ENCODE measurements around the gene UTS2. TPM values are rescaled to one million over a fixed set of nuclear protein-coding genes. Genes with fewer than 3 reads are reported as not detected.

Gene UTS2
- total RNA-seq, 1 donor from 2014 or later: not detected

DNA sequence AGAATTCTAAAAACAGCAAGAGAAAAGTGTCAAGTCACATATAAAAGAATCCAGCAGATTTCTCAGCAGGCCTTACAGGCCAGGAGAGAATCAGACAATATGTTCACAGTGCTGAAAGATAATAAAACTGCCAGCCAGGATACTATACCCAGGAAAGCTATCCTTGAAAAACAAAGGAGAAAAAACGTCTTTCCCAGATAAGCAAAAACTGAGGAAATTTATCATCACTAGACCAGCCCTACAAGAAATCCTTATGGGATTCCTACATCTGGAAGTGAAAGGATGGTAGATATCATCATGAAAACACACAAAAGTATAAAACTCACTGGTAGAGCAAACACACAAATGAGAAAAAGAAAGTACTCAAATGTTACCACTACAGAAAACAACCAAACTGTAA lies 25.2 kb upstream of the UTS2 start:
- Mint-ChIP-seq H3K27me3 (ENCODE audit: low read depth) (peaks cover 6% of the 10 kb centered on the region), H3K4me1 (ENCODE audit: low read depth) (peaks cover 3% of the 10 kb centered on the region), H3K27ac (no peak overlapping the region), H3K9me3 (peaks cover 10% of the 10 kb centered on the region), H3K4me3 (ENCODE audit: low read depth) (no peak overlapping the region), H3K36me3 (ENCODE audit: low read depth) (no peaks in the 10 kb centered on the region)
- DNase-seq (ENCODE audit: low spot score): no peak
- intact Hi-C loops (cut with micrococcal nuclease): no loop called here

DNA sequence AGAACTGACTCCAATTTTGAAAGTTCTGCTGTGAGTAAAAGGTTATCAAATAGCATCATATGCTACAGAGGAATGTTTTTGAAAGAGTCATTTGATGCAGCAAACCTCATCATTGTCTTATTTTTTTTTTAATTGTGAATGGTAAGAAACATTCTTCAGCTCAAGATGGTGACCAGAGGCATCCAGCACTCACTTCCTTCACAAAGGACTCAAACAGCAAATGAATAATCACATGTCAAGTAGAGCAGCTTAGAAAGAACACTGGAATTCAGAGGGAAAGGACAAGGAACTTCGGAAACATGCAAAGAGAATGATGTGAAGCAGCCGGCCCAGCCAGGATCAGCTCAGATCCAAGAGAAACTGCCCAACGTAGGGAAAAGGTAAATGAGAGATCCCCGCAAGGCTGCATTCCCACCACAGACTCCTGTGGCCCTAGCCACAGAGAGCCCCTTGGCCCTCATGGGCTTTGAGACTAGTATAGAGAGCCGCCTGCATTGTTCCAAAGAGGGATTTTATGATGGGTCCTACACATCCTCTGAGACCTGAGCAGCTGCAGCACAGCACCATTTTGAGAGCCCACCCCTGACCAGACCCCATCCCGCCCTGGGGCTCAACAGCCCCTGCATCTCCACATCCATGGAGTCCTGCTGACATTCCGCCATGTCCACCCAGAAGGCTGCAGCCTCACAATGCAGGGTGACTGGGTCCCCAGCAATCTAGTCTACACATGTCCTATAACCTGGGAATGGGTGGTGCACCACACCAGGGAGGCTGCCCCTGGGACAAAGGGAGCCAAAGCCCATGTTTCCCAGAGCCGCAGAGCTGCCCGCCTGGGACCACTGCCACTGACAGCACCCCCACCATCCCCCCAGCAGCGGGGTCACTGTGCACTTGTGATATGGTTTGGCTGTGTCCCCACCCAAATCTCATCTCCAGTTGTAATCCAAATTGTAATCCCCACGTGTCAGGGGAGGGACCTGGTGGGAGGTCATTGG lies 21.2 kb upstream of the UTS2 start:
- H3K4me3 Mint-ChIP-seq (ENCODE audit: low read depth): no peak overlapping the region
- no peaks in the 10 kb centered on the region for H3K36me3 Mint-ChIP-seq (ENCODE audit: low read depth)
- DNase-seq (ENCODE audit: low spot score): no peak
- peaks cover 10% of the 10 kb centered on the region for H3K9me3 Mint-ChIP-seq
- intact Hi-C loops (cut with micrococcal nuclease): no loop called here
- peaks cover 3% of the 10 kb centered on the region for H3K4me1 Mint-ChIP-seq (ENCODE audit: low read depth)
- peaks cover 3% of the 10 kb centered on the region for H3K27me3 Mint-ChIP-seq (ENCODE audit: low read depth)
- no peak overlapping the region for H3K27ac Mint-ChIP-seq

DNA sequence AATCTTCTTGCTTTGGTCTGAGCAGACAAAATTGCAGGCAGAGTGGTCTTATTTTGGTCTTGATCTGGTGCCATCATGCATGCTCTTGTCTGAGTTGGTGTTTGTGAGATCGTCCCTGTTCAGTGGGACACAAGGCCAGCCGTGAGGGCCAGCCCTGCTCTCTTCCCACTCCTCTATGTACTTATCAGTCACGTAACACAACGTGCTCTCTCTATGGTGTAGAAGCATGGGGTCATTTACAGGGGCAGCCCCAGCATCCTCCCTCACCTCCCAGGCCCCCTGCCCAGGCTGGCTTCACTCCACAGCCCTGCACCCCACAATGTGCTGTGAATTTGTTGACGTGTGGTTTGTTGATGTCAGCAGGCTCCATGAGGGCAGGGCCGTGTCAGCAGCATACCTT lies 18.3 kb upstream of the UTS2 start:
- Mint-ChIP-seq H3K27me3 (ENCODE audit: low read depth) (peaks cover 1% of the 10 kb centered on the region), H3K27ac (no peak overlapping the region), H3K36me3 (ENCODE audit: low read depth) (no peaks in the 10 kb centered on the region), H3K9me3 (no peaks in the 10 kb centered on the region), H3K4me3 (ENCODE audit: low read depth) (no peak overlapping the region), H3K4me1 (ENCODE audit: low read depth) (no peaks in the 10 kb centered on the region)
- intact Hi-C loops (cut with micrococcal nuclease): no loop called here
- no peak for DNase-seq (ENCODE audit: low spot score)

DNA sequence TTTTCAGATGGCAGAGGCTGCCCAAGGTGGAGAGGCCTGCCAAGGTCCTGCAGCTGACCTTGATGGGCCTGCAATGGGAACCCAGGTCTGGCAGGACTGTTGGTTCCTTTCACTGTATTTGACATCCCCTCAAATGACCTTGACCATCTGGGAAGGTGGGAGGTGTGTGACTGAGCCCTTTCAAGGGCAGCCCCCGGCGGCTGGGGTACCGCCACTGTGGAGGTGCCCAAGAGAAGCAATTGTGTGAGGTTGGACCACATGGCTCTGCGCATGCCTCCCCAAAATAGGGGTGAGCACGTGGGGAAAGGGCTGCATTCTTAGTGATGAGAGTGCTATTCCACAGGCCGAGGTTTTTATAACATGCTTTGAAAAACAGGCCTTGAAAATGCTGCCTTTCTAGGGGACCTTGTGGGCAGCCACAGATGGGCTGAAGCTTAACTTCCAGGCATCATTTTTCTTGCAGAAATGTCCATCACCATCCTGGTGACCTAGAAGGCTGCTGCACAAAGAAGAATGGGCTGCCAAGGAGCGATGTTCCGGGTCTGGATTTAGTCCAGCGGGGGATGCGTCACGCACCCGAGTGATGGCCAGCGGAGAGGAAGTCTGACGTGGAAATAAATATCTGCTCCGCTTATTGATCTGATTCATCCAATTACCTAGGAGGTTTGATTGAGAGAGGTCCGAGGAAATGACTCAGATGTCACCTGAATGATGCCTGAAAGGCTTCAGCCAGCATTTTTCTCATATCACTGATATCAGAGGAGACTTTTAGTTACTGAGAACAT lies 16.5 kb upstream of the UTS2 start:
- no peak for DNase-seq (ENCODE audit: low spot score)
- intact Hi-C loops (cut with micrococcal nuclease): no loop called here
- Mint-ChIP-seq H3K9me3 (no peaks in the 10 kb centered on the region), H3K4me3 (ENCODE audit: low read depth) (no peak overlapping the region), H3K27ac (no peak overlapping the region), H3K4me1 (ENCODE audit: low read depth) (no peaks in the 10 kb centered on the region), H3K36me3 (ENCODE audit: low read depth) (no peaks in the 10 kb centered on the region), H3K27me3 (ENCODE audit: low read depth) (peaks cover 1% of the 10 kb centered on the region)

DNA sequence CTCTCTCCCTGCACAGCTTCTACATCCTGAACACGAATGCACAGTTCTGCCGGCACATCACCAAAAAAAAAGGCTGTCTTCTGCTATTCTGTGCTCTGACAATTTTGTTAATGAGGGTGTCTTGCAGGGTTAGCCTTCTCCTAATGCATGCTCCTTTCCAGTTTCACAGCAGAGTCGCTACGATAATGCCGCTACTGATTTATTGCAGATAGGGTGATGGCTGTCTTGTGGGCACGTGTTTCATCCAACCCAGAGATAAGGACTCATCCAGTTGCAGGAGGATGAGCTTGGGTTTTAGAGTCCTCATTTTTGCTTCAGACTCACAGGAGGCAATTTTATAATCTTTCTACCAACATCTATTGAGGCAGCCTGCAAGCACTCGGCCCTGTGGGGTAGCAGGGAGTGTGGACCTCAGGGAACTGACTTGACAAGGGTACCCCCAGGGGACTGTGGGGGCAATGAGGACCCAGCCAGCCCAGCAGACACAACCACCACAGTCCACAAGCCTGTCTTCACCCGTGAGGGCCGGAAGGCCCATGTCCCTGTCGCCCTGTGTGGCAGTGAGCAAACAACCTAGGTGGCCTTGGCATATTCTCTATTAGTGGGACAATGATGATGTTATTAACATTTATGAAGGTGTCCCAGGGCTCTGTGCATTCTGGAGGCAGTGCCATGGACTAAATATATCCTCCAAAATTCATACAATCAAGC lies 15.4 kb upstream of the UTS2 start:
- Mint-ChIP-seq H3K27ac (no peak overlapping the region), H3K4me1 (ENCODE audit: low read depth) (no peaks in the 10 kb centered on the region)

DNA sequence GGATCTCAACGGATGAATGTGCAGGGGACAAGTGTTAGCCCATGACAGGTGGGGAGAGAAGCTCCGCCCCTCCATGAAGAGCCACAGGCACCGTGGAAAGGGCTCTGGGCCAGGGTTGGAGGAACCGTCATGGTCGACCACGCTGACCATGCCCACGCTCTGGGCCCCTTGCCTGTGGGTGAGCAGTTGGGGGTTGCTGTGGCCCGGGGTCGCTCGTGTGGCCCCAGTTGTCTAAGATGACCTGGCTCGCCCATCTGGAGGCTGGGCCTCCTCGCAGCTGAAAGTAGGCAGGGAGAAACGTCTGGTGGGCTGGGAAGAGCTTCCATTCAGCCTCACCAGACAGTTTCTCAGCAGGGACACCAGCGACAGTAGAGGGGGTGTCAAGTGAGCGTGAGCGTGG lies 13.1 kb upstream of the UTS2 start:
- intact Hi-C loops (cut with micrococcal nuclease): no loop called here
- Mint-ChIP-seq H3K4me1 (ENCODE audit: low read depth) (no peaks in the 10 kb centered on the region), H3K36me3 (ENCODE audit: low read depth) (no peaks in the 10 kb centered on the region), H3K4me3 (ENCODE audit: low read depth) (no peak overlapping the region), H3K27ac (no peak overlapping the region), H3K9me3 (no peaks in the 10 kb centered on the region), H3K27me3 (ENCODE audit: low read depth) (no peaks in the 10 kb centered on the region)
- DNase-seq (ENCODE audit: low spot score): no peak

More for the DNA sequence above, 15.4 kb upstream of the UTS2 start:
- intact Hi-C loops (cut with micrococcal nuclease): no loop called here
- Mint-ChIP-seq H3K27me3 (ENCODE audit: low read depth) (peaks cover 1% of the 10 kb centered on the region), H3K4me3 (ENCODE audit: low read depth) (no peak overlapping the region), H3K9me3 (no peaks in the 10 kb centered on the region), H3K36me3 (ENCODE audit: low read depth) (no peaks in the 10 kb centered on the region)
- no peak for DNase-seq (ENCODE audit: low spot score)

DNA sequence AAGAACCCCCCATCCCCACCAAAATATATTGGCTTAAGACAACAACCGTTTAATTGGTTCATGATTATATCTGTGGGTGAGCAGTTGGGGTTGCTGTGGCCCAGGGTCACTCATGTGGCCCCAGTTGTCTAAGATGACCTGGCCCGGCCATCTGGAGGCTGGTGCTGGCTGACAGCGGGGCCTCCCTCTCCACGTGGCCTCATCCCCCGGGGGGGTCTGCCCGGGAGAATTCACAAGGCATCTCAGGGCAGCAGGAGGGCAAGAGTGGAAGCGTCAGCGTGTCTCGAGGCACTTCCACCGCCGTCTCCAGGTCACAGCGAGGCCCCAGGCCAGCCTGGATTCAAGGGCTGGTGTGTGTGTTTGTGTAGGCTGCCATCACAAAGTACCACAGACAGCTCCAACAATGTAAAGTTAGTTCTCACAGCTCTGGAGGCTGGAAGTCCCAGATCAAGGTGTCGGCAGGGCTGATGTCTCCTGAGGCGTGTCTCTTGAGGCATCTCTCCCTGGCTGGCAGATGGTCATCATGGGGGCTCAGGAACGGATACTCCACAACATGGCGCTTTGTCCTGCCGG lies 11.0 kb upstream of the UTS2 start:
- Mint-ChIP-seq H3K9me3 (no peaks in the 10 kb centered on the region), H3K27me3 (ENCODE audit: low read depth) (no peaks in the 10 kb centered on the region), H3K27ac (no peak overlapping the region), H3K36me3 (ENCODE audit: low read depth) (no peaks in the 10 kb centered on the region), H3K4me3 (ENCODE audit: low read depth) (no peak overlapping the region), H3K4me1 (ENCODE audit: low read depth) (no peaks in the 10 kb centered on the region)
- no peak for DNase-seq (ENCODE audit: low spot score)
- intact Hi-C loops (cut with micrococcal nuclease): no loop called here

DNA sequence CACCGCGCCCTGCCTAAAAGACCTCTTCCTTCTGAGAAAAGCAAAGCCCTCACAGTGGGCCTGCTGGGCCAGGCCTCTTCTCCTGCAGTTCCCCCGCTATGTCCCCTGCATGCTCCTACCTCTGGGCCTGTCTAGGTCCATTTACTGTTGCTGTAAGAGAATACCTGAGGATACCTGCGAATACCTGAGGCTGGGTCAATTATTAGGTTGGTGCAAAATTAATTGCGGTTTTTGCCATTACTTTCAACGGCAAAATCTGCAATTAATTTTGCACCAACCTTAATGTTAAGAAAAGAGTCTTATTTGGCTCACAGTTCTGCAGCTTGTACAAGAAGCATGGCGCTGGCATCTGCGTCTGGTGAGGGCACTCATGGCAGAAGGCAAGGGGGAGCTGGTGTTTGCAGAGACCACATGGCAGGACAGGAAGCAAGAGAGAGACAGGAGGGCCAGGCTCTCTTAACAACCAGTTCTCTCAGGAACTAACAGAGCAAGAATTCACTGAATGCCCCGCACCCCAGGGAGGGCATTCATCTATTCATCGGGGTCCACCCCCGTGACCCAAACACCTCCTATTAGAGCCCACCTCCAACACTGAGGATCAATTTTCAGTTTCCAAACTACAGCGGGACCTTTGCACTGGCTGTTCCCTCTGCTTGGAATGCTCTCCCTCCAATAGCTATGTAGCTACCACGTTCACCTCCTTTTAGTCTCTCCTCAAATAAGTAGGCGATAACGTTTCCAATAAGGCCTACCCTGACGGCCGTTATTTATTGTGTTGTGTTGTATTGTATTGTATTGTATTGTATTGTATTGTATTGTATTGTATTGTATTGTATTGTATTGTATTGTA lies 9.6 kb upstream of the UTS2 start:
- no peak for DNase-seq (ENCODE audit: low spot score)
- H3K4me3 Mint-ChIP-seq (ENCODE audit: low read depth): no peak overlapping the region
- no peaks in the 10 kb centered on the region for H3K27me3 Mint-ChIP-seq (ENCODE audit: low read depth)

DNA sequence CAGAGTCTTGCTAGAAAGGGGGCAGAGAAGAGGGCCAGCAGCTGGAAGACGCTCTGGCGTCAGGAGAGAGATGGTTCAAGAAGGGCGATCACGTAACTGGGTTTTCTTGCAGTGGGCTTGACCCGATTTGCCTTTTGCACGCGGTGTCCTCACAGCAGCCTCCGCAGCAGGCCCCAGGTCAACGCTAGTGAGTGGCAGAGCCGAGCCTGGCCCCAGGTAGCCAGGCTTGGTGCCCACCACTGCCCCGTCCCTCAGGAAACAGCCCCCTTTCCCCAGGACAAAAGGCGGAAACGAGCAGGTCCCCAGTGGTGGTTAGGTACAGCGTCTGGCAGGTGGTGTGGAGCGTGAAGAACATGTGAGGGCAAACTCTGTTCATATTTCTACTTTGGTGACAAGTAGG lies 8.6 kb upstream of the UTS2 start:
- H3K4me1 Mint-ChIP-seq (ENCODE audit: low read depth): no peaks in the 10 kb centered on the region
- no peak overlapping the region for H3K27ac Mint-ChIP-seq
- intact Hi-C loops (cut with micrococcal nuclease): no loop called here
- no peaks in the 10 kb centered on the region for H3K27me3 Mint-ChIP-seq (ENCODE audit: low read depth)
- no peak for DNase-seq (ENCODE audit: low spot score)
- no peak overlapping the region for H3K4me3 Mint-ChIP-seq (ENCODE audit: low read depth)
- no peaks in the 10 kb centered on the region for H3K36me3 Mint-ChIP-seq (ENCODE audit: low read depth)
- no peaks in the 10 kb centered on the region for H3K9me3 Mint-ChIP-seq

More for the DNA sequence above, 9.6 kb upstream of the UTS2 start:
- H3K4me1 Mint-ChIP-seq (ENCODE audit: low read depth): no peaks in the 10 kb centered on the region
- H3K36me3 Mint-ChIP-seq (ENCODE audit: low read depth): no peaks in the 10 kb centered on the region
- intact Hi-C loops (cut with micrococcal nuclease): no loop called here
- no peak overlapping the region for H3K27ac Mint-ChIP-seq
- no peaks in the 10 kb centered on the region for H3K9me3 Mint-ChIP-seq

DNA sequence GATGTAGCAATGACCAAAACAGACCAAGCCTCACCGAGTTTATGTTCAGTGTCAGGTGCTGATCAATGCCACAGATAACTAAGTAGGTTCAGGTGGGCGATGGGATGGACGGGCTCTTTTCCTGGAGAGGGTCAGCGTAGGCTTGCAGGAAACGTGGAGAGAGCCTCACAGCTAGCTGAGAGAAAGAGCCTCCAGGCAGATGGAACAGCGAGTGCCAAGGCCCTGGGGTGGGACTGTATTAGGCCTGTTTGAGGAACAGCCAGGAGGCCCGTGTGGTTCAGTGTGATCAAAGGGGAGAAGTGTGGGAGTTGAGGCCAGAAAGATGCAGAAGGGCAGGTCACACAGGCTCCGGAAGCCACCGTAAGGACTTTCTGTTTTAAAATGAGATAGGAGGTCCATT lies 7.3 kb upstream of the UTS2 start:
- intact Hi-C loops (cut with micrococcal nuclease): no loop called here
- Mint-ChIP-seq H3K4me1 (ENCODE audit: low read depth) (peaks cover 3% of the 10 kb centered on the region), H3K36me3 (ENCODE audit: low read depth) (no peaks in the 10 kb centered on the region), H3K4me3 (ENCODE audit: low read depth) (no peak overlapping the region), H3K27ac (no peak overlapping the region), H3K27me3 (ENCODE audit: low read depth) (peaks cover 3% of the 10 kb centered on the region), H3K9me3 (no peaks in the 10 kb centered on the region)
- no peak for DNase-seq (ENCODE audit: low spot score)

DNA sequence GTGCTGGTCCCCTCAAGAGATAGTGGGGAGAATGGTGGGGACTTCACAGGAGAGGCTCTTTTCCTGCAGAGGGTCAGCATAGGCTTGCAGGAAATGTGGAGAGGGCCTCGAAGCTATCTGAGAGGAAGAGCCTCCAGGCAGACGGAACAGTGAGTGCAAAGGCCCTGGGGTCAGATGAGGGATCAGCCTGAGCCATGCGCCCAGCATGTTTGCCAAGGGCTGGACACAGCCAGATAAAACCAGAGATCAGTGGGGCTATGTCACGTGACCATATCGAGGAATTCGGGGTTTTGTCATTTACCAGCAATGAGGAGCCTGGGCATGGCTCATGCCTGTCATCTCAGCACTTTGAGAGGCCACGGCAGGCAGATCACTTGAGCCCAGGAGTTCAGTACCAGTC lies 6.5 kb upstream of the UTS2 start:
- H3K36me3 Mint-ChIP-seq (ENCODE audit: low read depth): no peaks in the 10 kb centered on the region
- H3K27ac Mint-ChIP-seq: no peak overlapping the region
- no peaks in the 10 kb centered on the region for H3K9me3 Mint-ChIP-seq
- H3K4me1 Mint-ChIP-seq (ENCODE audit: low read depth): peaks cover 3% of the 10 kb centered on the region
- no peak overlapping the region for H3K4me3 Mint-ChIP-seq (ENCODE audit: low read depth)
- no peak for DNase-seq (ENCODE audit: low spot score)
- peaks cover 3% of the 10 kb centered on the region for H3K27me3 Mint-ChIP-seq (ENCODE audit: low read depth)
- intact Hi-C loops (cut with micrococcal nuclease): no loop called here

DNA sequence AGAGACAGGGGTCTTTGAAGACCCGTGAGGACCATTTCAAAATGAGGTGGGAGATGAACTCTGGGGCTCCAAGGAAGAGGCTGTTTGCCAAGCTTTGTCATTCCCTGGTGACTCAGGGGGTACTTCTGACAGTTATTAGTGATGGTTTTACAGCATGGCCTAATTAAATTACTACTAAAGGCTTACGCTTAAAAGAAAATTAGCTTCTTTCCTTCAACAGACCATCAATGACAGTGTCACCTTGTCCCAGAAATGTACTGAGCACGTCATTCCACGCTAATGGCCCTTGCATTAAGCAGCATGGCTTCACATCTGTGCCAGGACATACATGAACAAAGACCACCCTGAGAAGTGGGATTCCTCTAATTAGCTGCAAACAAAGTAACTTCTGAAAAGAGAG lies 5.1 kb upstream of the UTS2 start:
- Mint-ChIP-seq H3K9me3 (no peaks in the 10 kb centered on the region), H3K27me3 (ENCODE audit: low read depth) (peaks cover 7% of the 10 kb centered on the region), H3K36me3 (ENCODE audit: low read depth) (no peaks in the 10 kb centered on the region), H3K4me3 (ENCODE audit: low read depth) (no peak overlapping the region), H3K4me1 (ENCODE audit: low read depth) (peaks cover 3% of the 10 kb centered on the region), H3K27ac (no peak overlapping the region)
- intact Hi-C loops (cut with micrococcal nuclease): no loop called here
- no peak for DNase-seq (ENCODE audit: low spot score)
